Left ventricle myocardium inferior (tissue), 1 donor: ENCODE data around the gene TGFBR3. TPM values are rescaled to one million over a fixed set of nuclear protein-coding genes. Genes with fewer than 3 reads are reported as not detected.

ENCODE experiments used
- DNase-seq: peaks from one replicate; pipeline ENCODE4 v3.0.0-alpha.2; 2020
- H3K27ac ChIP-seq: fragments of 200-600 bp; replicated peaks from 2 replicates; pipeline ENCODE4 v1.8.0; 2021
- H3K27me3 ChIP-seq: fragments of 200-600 bp; 2 replicates; pipeline ENCODE4 v1.8.0; 2021; ENCODE audit warnings: low read depth
- H3K36me3 ChIP-seq: fragments of 200-600 bp; 2 replicates; pipeline ENCODE4 v1.8.0; 2021
- H3K4me1 ChIP-seq: fragments of 200-600 bp; 2 replicates; pipeline ENCODE4 v1.8.0; 2021
- H3K4me3 ChIP-seq: fragments of 200-600 bp; 2 replicates; pipeline ENCODE4 v1.8.0; 2021; ENCODE audit warnings: mild to moderate bottlenecking, moderate library complexity
- H3K9me3 ChIP-seq: fragments of 200-600 bp; replicated peaks from 2 replicates; pipeline ENCODE4 v1.8.0; 2021
- intact Hi-C: fragments of 100-400 bp; cut with micrococcal nuclease; formaldehyde crosslinking; loops from one replicate; pipeline ENCODE4 v1.11.0; 2022
- total RNA-seq: library from RNA; stranded (reverse); fragmentation: NEBNext Ultra II Directional; extraction: Animal tissue kit (Norgen Biotek cat#: 25700); gene quantifications from one replicate; pipeline ENCODE4 v1.2.1, GENCODE V29; 2021
- TF ChIP-seq, protein P1 (sequence below): fragments of 200-600 bp; IDR thresholded peaks from 2 replicates; pipeline ENCODE4 v1.8.0; 2021; ENCODE audit warnings: antibody characterized with exemption, mild to moderate bottlenecking, borderline replicate concordance
- donor health status: DM: no; HTN: yes; CAD: no; lungs with severe emphysema.

Gene TGFBR3
- total RNA-seq, 1 donor from 2014 or later, result 24.6 TPM

DNA sequence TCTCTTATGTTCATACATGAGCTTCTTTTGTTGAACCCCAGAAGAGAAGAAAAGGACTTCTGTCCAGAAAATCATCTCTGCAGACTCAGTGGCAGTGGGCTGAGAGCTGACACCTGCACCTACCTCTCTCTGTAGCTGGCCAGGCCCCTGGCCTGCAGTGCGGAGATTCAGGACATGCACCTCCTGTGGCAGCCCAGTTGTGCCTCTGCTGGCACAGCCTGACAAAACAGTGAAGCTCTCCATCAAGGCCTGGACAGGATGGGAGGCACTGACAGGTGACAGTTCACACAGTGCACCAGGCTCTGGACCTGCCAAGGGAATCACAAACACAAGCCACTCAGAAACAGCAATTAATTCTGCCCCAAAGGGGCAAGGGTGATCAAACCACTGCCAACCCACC, 88.8 kb downstream of the TGFBR3 start:
- Histone ChIP-seq H3K27ac (peak overlapping the region; percentile 63), H3K27me3 (no peaks in the 10 kb centered on the region), H3K4me1 (peaks cover 53% of the 10 kb centered on the region), H3K9me3 (no peaks in the 10 kb centered on the region), H3K36me3 (peaks cover 4% of the 10 kb centered on the region), H3K4me3 (no peak overlapping the region)
- intact Hi-C loops, result no loop called here
- TF ChIP-seq, protein P1, sequence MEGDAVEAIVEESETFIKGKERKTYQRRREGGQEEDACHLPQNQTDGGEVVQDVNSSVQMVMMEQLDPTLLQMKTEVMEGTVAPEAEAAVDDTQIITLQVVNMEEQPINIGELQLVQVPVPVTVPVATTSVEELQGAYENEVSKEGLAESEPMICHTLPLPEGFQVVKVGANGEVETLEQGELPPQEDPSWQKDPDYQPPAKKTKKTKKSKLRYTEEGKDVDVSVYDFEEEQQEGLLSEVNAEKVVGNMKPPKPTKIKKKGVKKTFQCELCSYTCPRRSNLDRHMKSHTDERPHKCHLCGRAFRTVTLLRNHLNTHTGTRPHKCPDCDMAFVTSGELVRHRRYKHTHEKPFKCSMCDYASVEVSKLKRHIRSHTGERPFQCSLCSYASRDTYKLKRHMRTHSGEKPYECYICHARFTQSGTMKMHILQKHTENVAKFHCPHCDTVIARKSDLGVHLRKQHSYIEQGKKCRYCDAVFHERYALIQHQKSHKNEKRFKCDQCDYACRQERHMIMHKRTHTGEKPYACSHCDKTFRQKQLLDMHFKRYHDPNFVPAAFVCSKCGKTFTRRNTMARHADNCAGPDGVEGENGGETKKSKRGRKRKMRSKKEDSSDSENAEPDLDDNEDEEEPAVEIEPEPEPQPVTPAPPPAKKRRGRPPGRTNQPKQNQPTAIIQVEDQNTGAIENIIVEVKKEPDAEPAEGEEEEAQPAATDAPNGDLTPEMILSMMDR, result peak; percentile 10
- no peak for DNase-seq

DNA sequence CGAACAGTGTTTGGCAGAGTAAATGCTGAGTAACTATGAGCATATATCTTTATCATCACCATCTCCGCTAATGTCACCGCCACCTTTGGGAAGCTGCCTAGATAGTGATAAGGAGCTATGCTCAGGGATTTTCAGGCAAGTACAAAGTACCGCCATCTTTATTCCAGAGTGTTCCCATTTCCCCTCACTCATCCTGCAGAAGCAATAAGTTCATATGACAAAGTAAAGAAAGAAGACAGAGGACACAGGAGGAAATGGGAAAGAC, 89.6 kb downstream of the TGFBR3 start:
- Histone ChIP-seq H3K4me1 (peaks cover 62% of the 10 kb centered on the region), H3K27me3 (no peaks in the 10 kb centered on the region), H3K36me3 (peaks cover 4% of the 10 kb centered on the region), H3K27ac (no peak overlapping the region), H3K4me3 (no peak overlapping the region), H3K9me3 (no peaks in the 10 kb centered on the region)
- no peak for DNase-seq
- TF ChIP-seq, protein P1, result no peak
- intact Hi-C loops, result no loop called here

DNA sequence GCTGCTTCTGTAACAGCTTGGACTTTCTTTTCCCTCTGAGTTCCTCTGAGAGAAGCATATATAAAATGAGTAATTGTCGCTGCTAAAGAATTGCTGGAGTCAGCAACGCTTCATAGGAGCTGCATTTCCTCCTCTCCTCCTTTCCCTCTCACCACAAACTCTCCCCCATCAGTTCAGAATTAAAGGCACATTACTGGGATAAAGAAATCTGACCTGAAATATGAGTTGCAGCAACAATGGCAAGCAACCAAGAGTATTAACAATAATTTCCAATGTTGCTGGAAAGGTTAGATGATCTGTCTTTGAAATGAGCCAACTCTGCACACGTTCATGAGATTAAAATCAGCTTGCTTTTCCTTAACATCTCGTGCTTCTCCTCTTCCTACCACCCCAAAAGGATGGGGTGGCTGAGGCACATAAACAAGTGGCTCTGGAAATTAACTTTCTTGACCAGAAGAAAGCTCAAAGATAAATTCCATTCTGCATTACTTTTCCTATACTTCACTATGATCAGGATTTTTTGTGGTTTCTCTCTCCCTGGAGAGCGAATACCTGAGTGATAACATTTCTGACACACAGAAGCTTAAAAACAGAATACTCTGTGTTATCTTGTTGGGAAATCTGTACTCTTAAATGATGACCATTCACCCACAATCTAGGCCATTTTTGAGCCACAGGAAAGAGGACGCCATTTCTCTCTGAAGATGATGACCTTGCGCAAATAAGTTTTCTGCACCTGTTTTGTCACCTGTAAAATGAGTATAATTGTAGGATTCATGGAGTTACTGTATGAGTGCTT, 90.2 kb downstream of the TGFBR3 start:
- intact Hi-C loops, result no loop called here
- Histone ChIP-seq H3K27me3 (no peaks in the 10 kb centered on the region), H3K4me1 (peaks cover 67% of the 10 kb centered on the region), H3K36me3 (peaks cover 4% of the 10 kb centered on the region), H3K27ac (peak overlapping the region; percentile 14), H3K4me3 (no peak overlapping the region), H3K9me3 (no peaks in the 10 kb centered on the region)
- TF ChIP-seq, protein P1, result no peak
- DNase-seq, result no peak

DNA sequence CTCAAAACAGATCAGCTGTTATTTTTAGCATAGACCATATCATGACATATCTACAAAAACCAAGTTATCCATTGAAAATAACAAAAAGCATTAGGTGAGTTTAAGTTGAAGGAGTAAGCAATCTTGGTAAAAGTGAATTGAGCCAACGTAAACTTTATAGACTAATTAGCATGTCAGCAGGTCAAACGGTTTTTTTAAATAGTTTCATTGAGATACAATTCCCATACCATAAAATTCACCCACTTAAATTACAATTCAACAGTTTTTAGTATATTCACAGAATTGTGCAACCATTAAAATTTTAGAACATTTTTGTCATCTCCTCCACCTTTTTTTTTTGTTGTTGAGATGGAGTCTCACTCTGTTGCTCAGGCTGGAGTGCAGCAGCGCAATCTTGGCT, 92.1 kb downstream of the TGFBR3 start:
- Histone ChIP-seq H3K27me3 (no peaks in the 10 kb centered on the region), H3K4me3 (no peak overlapping the region), H3K4me1 (peaks cover 72% of the 10 kb centered on the region), H3K9me3 (no peaks in the 10 kb centered on the region), H3K27ac (no peak overlapping the region), H3K36me3 (peaks cover 4% of the 10 kb centered on the region)
- DNase-seq, result no peak
- TF ChIP-seq, protein P1, result no peak
- intact Hi-C loops, result no loop called here

DNA sequence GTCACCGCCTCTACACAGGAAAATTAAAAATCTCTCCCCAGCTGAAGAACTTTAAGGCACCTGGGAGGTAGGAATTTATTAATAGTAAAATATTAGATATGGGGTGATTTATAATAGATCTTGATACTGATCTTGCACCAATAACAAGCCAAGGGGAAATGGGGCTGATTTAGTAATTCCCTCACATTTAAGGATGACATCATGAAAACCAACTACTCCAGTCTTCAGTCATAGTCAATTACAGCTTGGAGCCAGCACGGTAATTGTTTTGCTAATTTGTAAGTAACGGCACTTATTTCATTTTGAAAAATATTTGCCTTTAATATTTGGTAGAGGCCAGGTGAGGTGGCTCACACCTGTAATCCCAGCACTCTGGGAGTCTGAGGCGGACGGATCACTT, 92.8 kb downstream of the TGFBR3 start:
- intact Hi-C loops, result no loop called here
- Histone ChIP-seq H3K4me3 (no peak overlapping the region), H3K4me1 (peaks cover 72% of the 10 kb centered on the region), H3K27ac (no peak overlapping the region), H3K9me3 (no peaks in the 10 kb centered on the region), H3K27me3 (no peaks in the 10 kb centered on the region), H3K36me3 (peaks cover 4% of the 10 kb centered on the region)
- TF ChIP-seq, protein P1, result no peak
- DNase-seq, result no peak
